Vagina (tissue), 2 donors: Measurements from ENCODE around the gene GAL3ST3. TPM values are rescaled to one million over a fixed set of nuclear protein-coding genes. Genes with fewer than 3 reads are reported as not detected.
"Not testable (repeated sequence)": the region's sequence is repeated elsewhere in the genome, so short reads cannot be mapped to it uniquely, and the experiment has no call there.

Experiments used
- DNase-seq, 2 donors: peaks; one replicate each; pipeline ENCODE4 v3.0.0-alpha.2; 2017; ENCODE audit errors: extremely low spot score in 2 of 2
- H3K27ac ChIP-seq: fragments of 200-600 bp; sonication (generic); one replicate; pipeline ENCODE4 v1.5.1; 2019
- H3K27me3 ChIP-seq: fragments of 200-600 bp; sonication (generic); one replicate; pipeline ENCODE4 v1.5.1; 2019
- H3K36me3 ChIP-seq, 2 donors: fragments of 200-600 bp; sonication (generic); one replicate each; pipeline ENCODE4 v1.5.1; 2017 to 2019
- H3K4me1 ChIP-seq: fragments of 200-600 bp; sonication (generic); one replicate; pipeline ENCODE4 v1.5.1; 2019
- H3K4me3 ChIP-seq, 2 donors: fragments of 200-600 bp; sonication (generic); 1 replicate in 1 of 2; 2 replicates in 1 of 2; pipeline ENCODE4 v1.5.1; 2016 to 2019
- H3K9me3 ChIP-seq: fragments of 200-600 bp; sonication (generic); one replicate; pipeline ENCODE4 v1.5.1; 2019
- POLR2A ChIP-seq, 2 donors: fragments of 450-650 bp; IDR thresholded peaks; one replicate each; pipeline ENCODE4 v1.6.1; 2017; ENCODE audit warnings: antibody characterized with exemption in 2 of 2, mild to moderate bottlenecking in 2 of 2, moderate library complexity in 2 of 2
- POLR2AphosphoS5 ChIP-seq, 2 donors: sonication (generic); formaldehyde crosslinking; IDR thresholded peaks; one replicate each; pipeline ENCODE4 v1.9.0; 2017; ENCODE audit warnings: antibody characterized with exemption in 2 of 2, mild to moderate bottlenecking in 2 of 2, low read depth in 1 of 2; ENCODE audit not compliant: insufficient read depth in 1 of 2
- intact Hi-C: fragments of 100-400 bp; cut with DNase I; formaldehyde crosslinking; loops from one replicate; pipeline ENCODE4 v1.15.1; 2023
- total RNA-seq: library from RNA; depleted of rRNA; stranded (reverse); fragments of >200 nt; gene quantifications from one replicate; pipeline ENCODE4 v1.2.3, GENCODE V29; 2016
- TF ChIP-seq, protein P1 (sequence below), 3 experiments: fragments of 450-650 bp in 2 of 3; fragments of 200-600 bp in 1 of 3; sonication (generic) in 1 of 3; IDR thresholded peaks; one replicate each; pipeline ENCODE4 v1.5.1; 2017 to 2019; ENCODE audit warnings: antibody characterized with exemption in 3 of 3, mild to moderate bottlenecking in 2 of 3, moderate library complexity in 2 of 3

GAL3ST3 gene
- total RNA-seq, 1 donor from 2014 or later, result not detected

DNA sequence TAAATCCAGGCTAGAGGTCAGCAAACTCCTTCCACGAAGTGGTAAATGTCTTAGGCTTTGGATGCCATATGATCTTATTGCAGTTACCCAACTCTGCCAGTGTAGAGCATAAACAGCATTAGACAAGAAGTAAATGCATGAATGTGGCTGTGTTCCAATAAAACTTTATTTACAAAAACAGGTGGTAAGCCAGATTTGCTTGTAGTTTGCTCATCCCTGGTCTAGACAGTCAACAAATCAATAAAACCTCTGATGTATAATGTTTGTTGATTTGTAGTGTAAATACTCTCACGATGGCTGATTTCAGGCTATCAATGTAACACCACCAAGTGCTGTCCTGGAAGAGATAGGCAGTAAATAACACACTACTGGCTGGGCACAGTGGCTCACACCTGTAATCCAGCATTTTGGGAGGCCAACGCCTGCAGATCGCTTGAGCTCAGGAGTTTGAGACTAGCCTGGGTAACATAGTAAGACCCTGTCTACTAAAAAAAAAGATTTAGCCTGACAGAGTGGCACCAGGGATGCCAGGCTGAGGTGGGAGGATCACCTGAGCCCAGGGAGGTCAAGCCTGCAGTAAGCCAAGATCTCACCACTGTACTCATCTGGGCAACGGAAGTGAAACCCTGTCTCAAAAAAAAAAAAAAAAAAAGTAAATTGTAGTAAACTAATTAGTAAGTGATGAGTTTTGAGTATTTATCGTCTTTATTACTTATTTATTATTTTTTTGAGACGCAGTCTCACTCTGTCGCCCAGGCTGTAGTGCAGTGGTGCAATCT, 15.8 kb downstream of the GAL3ST3 start:
- Histone ChIP-seq H3K9me3 (no peaks in the 10 kb centered on the region), H3K27ac (no peak overlapping the region), H3K4me3 (no peak overlapping the region), H3K36me3 (no peaks in the 10 kb centered on the region), H3K27me3 (no peaks in the 10 kb centered on the region), H3K4me1 (no peaks in the 10 kb centered on the region)
- no peak for DNase-seq
- intact Hi-C loops, result no loop called here
- TF ChIP-seq POLR2A (IDR thresholded peaks at IDR 0.05) (no peak), POLR2AphosphoS5 (IDR thresholded peaks at IDR 0.05; ENCODE audit: insufficient read depth in 1 of 2, low read depth in 1 of 2) (no peak)
- TF ChIP-seq, protein P1, sequence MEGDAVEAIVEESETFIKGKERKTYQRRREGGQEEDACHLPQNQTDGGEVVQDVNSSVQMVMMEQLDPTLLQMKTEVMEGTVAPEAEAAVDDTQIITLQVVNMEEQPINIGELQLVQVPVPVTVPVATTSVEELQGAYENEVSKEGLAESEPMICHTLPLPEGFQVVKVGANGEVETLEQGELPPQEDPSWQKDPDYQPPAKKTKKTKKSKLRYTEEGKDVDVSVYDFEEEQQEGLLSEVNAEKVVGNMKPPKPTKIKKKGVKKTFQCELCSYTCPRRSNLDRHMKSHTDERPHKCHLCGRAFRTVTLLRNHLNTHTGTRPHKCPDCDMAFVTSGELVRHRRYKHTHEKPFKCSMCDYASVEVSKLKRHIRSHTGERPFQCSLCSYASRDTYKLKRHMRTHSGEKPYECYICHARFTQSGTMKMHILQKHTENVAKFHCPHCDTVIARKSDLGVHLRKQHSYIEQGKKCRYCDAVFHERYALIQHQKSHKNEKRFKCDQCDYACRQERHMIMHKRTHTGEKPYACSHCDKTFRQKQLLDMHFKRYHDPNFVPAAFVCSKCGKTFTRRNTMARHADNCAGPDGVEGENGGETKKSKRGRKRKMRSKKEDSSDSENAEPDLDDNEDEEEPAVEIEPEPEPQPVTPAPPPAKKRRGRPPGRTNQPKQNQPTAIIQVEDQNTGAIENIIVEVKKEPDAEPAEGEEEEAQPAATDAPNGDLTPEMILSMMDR (IDR thresholded peaks at IDR 0.05), result no peak

GRCh38 chr11:66026017-66026529, 22.9 kb downstream of the GAL3ST3 start, which contains the start of gene CATSPER1:
Gene CATSPER1, minus strand, starts transcription at chr11:66026479. Its CDS starts 100 bp downstream, at chr11:66026379.
- Histone ChIP-seq H3K4me3 (no peak within 1 kb of the TSS), H3K27ac (no peak within 1 kb of the TSS), H3K36me3 (no peaks in the 10 kb centered on the region), H3K9me3 (no peaks in the 10 kb centered on the region), H3K4me1 (peaks cover 4% of the 10 kb centered on the region), H3K27me3 (no peaks in the 10 kb centered on the region)
- intact Hi-C loops, result no loop called here
- TF ChIP-seq POLR2A (IDR thresholded peaks at IDR 0.05), result no peak
- TF ChIP-seq POLR2AphosphoS5 (IDR thresholded peaks at IDR 0.05; ENCODE audit: insufficient read depth in 1 of 2, low read depth in 1 of 2), result no peak
- TF ChIP-seq, protein P1 (IDR thresholded peaks at IDR 0.05), result no peak
- no peak for DNase-seq

GRCh38 chr11:66023186-66023440, 25.8 kb downstream of the GAL3ST3 start:
- DNase-seq, intact Hi-C loops: not testable (repeated sequence)

DNA sequence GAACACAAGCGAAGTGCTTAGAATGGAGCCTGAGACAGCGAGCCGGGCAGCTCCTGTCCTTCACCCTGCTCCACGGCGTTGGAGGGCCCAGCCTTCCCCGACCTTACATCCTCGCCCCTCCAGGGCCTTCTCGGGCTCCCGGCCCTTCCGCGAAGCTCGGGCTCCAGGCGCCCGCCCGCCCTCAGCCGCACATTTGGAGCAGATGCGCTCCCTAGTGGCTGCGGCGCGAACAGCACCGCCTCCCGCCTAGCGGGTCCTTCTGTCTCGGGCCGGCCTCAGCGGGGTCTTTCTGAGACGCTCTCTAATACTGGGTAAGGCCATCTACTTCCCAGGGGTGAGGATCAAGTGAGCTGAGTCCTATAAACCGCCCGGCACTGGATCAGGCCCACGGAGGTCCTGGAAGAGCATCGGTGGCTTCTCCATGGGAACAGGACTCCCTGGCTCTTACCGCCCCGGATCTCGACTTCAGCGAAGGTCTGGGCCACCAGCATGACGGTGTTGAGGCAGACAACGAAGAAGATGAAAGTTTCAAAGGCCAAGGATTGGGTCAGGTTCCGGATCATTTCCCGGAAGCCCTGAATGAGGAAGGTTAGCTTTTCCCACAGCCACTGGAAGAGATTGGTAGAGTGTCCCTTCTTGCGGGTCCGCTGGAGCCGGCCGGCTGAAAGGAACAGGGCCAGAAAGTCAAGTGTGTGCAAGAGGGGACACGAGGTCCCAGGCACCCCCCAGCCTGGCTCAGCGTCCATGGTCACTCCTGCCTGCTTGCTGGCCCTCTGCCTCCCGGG, 26.4 kb downstream of the GAL3ST3 start:
- H3K4me1 ChIP-seq, result peaks cover 4% of the 10 kb centered on the region
- intact Hi-C loops, result no loop called here
- DNase-seq, result no peak
- H3K4me3 ChIP-seq, result peak overlapping the region in 1 of 2 donors; percentile 8
- TF ChIP-seq, protein P1 (IDR thresholded peaks at IDR 0.05), result peak; percentile 74 to 86 (median 81)
- no peak for TF ChIP-seq POLR2AphosphoS5 (IDR thresholded peaks at IDR 0.05; ENCODE audit: insufficient read depth in 1 of 2, low read depth in 1 of 2)
- no peak for TF ChIP-seq POLR2A (IDR thresholded peaks at IDR 0.05)
- no peak overlapping the region for H3K27ac ChIP-seq
- no peaks in the 10 kb centered on the region for H3K36me3 ChIP-seq
- no peaks in the 10 kb centered on the region for H3K9me3 ChIP-seq
- H3K27me3 ChIP-seq, result no peaks in the 10 kb centered on the region

More at GRCh38 chr11:66023186-66023440, 25.8 kb downstream of the GAL3ST3 start:
- H3K36me3 ChIP-seq, H3K4me3 ChIP-seq, H3K27ac ChIP-seq, H3K9me3 ChIP-seq, H3K27me3 ChIP-seq, H3K4me1 ChIP-seq: not testable (repeated sequence)

- no peak for TF ChIP-seq POLR2AphosphoS5 (IDR thresholded peaks at IDR 0.05; ENCODE audit: insufficient read depth in 1 of 2, low read depth in 1 of 2)
- TF ChIP-seq POLR2A (IDR thresholded peaks at IDR 0.05), result no peak
- TF ChIP-seq, protein P1 (IDR thresholded peaks at IDR 0.05), result no peak
- Histone ChIP-seq H3K27me3 (no peaks in the 10 kb centered on the region), H3K27ac (no peak overlapping the region), H3K4me3 (no peak overlapping the region), H3K4me1 (peaks cover 4% of the 10 kb centered on the region), H3K9me3 (no peaks in the 10 kb centered on the region), H3K36me3 (no peaks in the 10 kb centered on the region)
- DNase-seq, result no peak
- intact Hi-C loops, result no loop called here
Measured at GRCh38 chr11:66020618-66021357, 28.2 kb downstream of the GAL3ST3 start.
